GM12865 (cell line): ENCODE data around the gene THTPA.

Source experiments
- DNase-seq: peaks from one replicate; pipeline ENCODE4 v3.0.0; 2010; ENCODE audit warnings: low read depth
- H3K4me3 ChIP-seq: 2 replicates; pipeline ENCODE4 v1.5.1; 2011; ENCODE audit warnings: mild to moderate bottlenecking, low read depth, low read length, control low read depth
- TF ChIP-seq, protein P1 (sequence below): IDR thresholded peaks from 2 replicates; pipeline ENCODE4 v1.5.1; 2011; ENCODE audit warnings: low read length, control low read depth, low read depth, inconsistent platforms; ENCODE audit not compliant: insufficient read depth; ENCODE audit errors: missing control alignments

The THTPA gene

DNA sequence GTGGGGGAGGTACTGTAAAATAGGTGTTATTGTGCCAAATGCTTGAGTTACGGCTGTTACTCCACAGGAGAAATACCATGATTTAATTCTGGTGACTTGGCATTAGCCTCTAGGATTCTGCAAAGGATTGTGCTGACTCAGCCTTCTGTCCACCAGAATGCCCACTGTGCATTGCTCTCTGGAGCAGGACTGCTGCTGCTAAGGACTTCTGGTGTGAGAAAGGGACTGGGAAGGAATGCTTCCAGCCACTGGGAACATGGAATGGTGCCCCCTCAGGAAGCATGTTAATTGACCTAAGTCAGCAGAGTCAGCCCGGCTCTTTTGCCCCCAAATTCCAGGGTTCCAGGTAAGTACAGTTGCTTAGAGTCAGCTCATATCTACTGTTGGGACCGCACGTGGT lies 37.4 kb upstream of the THTPA start:
- TF ChIP-seq, protein P1, sequence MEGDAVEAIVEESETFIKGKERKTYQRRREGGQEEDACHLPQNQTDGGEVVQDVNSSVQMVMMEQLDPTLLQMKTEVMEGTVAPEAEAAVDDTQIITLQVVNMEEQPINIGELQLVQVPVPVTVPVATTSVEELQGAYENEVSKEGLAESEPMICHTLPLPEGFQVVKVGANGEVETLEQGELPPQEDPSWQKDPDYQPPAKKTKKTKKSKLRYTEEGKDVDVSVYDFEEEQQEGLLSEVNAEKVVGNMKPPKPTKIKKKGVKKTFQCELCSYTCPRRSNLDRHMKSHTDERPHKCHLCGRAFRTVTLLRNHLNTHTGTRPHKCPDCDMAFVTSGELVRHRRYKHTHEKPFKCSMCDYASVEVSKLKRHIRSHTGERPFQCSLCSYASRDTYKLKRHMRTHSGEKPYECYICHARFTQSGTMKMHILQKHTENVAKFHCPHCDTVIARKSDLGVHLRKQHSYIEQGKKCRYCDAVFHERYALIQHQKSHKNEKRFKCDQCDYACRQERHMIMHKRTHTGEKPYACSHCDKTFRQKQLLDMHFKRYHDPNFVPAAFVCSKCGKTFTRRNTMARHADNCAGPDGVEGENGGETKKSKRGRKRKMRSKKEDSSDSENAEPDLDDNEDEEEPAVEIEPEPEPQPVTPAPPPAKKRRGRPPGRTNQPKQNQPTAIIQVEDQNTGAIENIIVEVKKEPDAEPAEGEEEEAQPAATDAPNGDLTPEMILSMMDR, result no peak
- no peak for DNase-seq

DNA sequence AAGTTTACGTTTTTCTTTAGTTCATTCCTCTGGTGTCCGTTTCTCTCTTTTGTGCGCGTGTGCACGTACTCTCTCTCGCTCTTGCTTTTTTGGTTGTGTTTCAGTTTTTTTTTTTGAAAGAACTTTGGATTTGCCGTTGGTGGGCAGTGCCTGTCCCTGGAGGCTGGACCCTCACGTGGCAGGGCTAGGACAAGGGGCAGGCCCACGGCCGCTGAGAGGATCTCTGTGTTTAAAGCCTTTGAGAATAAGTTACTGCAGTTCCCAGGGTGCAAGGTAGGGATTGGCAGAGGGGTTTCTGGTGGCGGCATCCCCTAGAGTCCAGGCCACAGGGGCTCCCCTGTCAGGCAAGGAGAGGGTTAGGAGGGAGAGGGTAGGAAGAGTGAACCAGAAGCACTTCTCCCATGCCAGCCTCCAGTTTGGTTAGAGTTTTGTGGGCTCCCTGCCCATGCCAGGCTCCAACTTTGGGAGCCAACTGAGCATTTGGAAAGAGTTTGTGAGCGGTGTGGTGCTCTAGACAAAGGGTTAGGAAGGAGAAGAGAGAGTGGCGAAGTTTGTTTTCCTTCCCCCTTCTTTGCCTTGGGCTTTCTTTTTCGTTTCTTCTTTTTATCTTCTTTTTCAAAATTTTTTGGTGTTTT lies 35.1 kb upstream of the THTPA start:
- H3K4me3 ChIP-seq, result no peak overlapping the region
- TF ChIP-seq, protein P1, result no peak
- DNase-seq, result no peak

More for the DNA sequence above, 37.4 kb upstream of the THTPA start:
- H3K4me3 ChIP-seq, result no peak overlapping the region

- TF ChIP-seq, protein P1, result no peak
- no peak overlapping the region for H3K4me3 ChIP-seq
- DNase-seq, result no peak
Observed at GRCh38 chr14:23521785-23522640, 34.1 kb upstream of the THTPA start.

GRCh38 chr14:23522643-23523198 lies 33.4 kb upstream of the THTPA start:
- DNase-seq, result no peak
- H3K4me3 ChIP-seq, result no peak overlapping the region
- TF ChIP-seq, protein P1, result no peak

GRCh38 chr14:23523229-23524016 lies 32.6 kb upstream of the THTPA start:
- TF ChIP-seq, protein P1, result no peak
- no peak overlapping the region for H3K4me3 ChIP-seq
- no peak for DNase-seq

GRCh38 chr14:23524954-23525353 lies 31.1 kb upstream of the THTPA start:
- DNase-seq, result no peak
- no peak overlapping the region for H3K4me3 ChIP-seq
- TF ChIP-seq, protein P1, result no peak
